Measurements from ENCODE around the gene DMD. TPM values are rescaled to one million over a fixed set of nuclear protein-coding genes. Genes with fewer than 3 reads are reported as not detected.

The DMD gene
- total RNA-seq, 6 experiments from 2014 or later, result 4.9 to 6.0 (median 5.5) TPM

DNA sequence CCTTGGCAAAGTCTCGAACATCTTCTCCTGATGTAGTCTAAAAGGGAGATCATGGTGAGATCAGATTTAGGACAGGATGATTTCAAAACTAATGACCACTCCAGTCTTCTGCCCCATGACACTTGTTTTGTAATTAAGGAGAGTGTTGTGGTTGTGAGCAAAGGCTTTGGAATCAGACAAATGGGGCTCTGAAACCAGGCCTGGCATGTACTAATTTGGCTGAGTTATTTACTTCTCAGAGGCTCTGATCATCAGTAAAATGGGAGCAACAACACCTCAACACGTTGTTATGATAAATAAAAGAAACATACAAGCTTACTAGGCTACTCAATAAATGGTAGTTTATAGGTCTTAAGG, 2032.6 kb downstream of the DMD start:
- no peaks in the 10 kb centered on the region for H3K9me3 Mint-ChIP-seq
- no peaks in the 10 kb centered on the region; the same call in 1 of the 2 replicates for H3K4me1 Mint-ChIP-seq (ENCODE audit: low read depth)
- H3K27me3 Mint-ChIP-seq (ENCODE audit: insufficient read depth), result no peaks in the 10 kb centered on the region
- H3K27ac Mint-ChIP-seq, result no peak overlapping the region
- no peak overlapping the region for H3K4me3 Mint-ChIP-seq
- no peaks in the 10 kb centered on the region for H3K36me3 Mint-ChIP-seq (ENCODE audit: low read depth)
- peak; percentile 0 for DNase-seq
- TF ChIP-seq, protein P1, sequence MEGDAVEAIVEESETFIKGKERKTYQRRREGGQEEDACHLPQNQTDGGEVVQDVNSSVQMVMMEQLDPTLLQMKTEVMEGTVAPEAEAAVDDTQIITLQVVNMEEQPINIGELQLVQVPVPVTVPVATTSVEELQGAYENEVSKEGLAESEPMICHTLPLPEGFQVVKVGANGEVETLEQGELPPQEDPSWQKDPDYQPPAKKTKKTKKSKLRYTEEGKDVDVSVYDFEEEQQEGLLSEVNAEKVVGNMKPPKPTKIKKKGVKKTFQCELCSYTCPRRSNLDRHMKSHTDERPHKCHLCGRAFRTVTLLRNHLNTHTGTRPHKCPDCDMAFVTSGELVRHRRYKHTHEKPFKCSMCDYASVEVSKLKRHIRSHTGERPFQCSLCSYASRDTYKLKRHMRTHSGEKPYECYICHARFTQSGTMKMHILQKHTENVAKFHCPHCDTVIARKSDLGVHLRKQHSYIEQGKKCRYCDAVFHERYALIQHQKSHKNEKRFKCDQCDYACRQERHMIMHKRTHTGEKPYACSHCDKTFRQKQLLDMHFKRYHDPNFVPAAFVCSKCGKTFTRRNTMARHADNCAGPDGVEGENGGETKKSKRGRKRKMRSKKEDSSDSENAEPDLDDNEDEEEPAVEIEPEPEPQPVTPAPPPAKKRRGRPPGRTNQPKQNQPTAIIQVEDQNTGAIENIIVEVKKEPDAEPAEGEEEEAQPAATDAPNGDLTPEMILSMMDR (IDR thresholded peaks at IDR 0.05), result no peak

DNA sequence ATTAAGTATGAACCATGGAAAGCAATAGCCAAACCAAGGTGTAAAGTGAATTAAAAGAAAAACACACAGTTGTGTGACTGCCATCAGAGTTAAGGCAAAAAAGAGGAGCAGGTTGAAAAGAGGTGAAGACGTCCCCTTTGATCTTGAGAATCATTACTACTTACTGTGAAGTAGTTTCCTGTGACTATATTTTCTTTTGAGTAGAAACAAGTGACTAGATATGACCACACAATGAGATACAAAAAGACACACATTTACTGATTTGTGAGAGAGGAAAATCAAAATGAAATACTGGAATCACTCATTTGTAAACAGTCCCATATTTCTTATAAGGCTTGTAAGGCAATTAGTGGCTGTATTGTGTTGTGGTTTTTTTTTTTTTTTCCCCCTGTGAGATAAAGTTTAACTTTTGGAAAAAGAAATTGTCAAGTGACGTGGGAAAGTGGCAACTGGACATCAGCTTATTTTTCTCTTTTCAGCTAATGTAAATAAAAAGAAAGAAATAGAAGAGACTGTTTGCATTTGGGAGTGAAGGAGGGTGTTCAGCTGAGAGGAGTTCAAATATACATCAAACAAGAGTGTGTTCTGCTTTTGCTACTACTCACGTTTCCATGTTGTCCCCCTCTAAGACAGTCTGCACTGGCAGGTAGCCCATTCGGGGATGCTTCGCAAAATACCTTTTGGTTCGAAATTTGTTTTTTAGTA, 2033.1 kb downstream of the DMD start:
- Mint-ChIP-seq H3K4me1 (ENCODE audit: low read depth) (no peaks in the 10 kb centered on the region; the same call in 1 of the 2 replicates), H3K27me3 (ENCODE audit: insufficient read depth) (no peaks in the 10 kb centered on the region), H3K27ac (no peak overlapping the region), H3K36me3 (ENCODE audit: low read depth) (no peaks in the 10 kb centered on the region), H3K4me3 (no peak overlapping the region), H3K9me3 (no peaks in the 10 kb centered on the region)
- TF ChIP-seq, protein P1 (IDR thresholded peaks at IDR 0.05), result no peak
- no peak for DNase-seq

DNA sequence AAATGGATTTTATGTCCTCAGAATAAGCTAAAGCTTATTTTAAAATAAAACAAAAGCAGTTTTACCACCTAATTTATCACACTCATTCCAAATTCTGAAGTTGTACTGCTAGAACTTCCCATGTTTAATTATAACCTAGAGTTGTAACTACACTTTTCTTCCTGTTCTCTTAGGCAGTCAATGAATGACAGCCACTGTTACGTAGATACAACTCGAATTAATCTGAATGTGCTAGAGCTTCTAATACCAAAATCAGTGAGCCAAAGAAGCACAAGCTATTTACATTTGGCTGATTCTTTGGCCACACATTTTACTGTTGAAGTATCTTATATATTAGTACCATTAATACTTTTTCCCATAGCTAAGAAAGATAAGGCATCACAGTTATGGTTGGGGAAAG, 2040.6 kb downstream of the DMD start:
- no peaks in the 10 kb centered on the region for H3K9me3 Mint-ChIP-seq
- no peak overlapping the region for H3K4me3 Mint-ChIP-seq
- no peaks in the 10 kb centered on the region for H3K27me3 Mint-ChIP-seq (ENCODE audit: insufficient read depth)
- TF ChIP-seq, protein P1 (IDR thresholded peaks at IDR 0.05), result no peak
- DNase-seq, result no peak
- peaks cover 10% of the 10 kb centered on the region for H3K4me1 Mint-ChIP-seq (ENCODE audit: low read depth)
- peaks cover 8% of the 10 kb centered on the region; the same call in 1 of the 2 replicates for H3K36me3 Mint-ChIP-seq (ENCODE audit: low read depth)
- no peak overlapping the region for H3K27ac Mint-ChIP-seq

DNA sequence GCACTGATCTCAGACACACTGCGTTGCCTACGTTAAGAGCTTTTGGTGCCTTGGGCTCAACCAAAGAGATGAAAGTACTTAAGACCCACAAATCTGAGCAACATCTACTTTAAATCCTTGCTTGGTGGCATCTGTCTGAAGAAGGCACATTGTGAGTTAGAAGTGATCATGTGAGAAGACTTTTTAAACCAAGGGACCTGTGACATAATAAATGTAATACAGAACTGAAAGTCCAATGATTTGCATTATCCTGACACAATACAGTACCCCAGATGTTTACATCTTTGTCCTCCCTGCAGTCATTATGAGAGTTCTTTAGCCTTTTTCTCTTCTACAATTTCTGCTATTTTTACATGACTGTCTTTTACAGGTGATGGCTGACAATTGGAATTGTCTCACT, 2042.8 kb downstream of the DMD start:
- H3K27ac Mint-ChIP-seq, result no peak overlapping the region
- H3K4me1 Mint-ChIP-seq (ENCODE audit: low read depth), result peaks cover 14% of the 10 kb centered on the region
- no peaks in the 10 kb centered on the region for H3K27me3 Mint-ChIP-seq (ENCODE audit: insufficient read depth)
- peaks cover 15% of the 10 kb centered on the region; the same call in 1 of the 2 replicates for H3K36me3 Mint-ChIP-seq (ENCODE audit: low read depth)
- no peak for DNase-seq
- no peaks in the 10 kb centered on the region for H3K9me3 Mint-ChIP-seq
- no peak overlapping the region for H3K4me3 Mint-ChIP-seq
- TF ChIP-seq, protein P1 (IDR thresholded peaks at IDR 0.05), result no peak

DNA sequence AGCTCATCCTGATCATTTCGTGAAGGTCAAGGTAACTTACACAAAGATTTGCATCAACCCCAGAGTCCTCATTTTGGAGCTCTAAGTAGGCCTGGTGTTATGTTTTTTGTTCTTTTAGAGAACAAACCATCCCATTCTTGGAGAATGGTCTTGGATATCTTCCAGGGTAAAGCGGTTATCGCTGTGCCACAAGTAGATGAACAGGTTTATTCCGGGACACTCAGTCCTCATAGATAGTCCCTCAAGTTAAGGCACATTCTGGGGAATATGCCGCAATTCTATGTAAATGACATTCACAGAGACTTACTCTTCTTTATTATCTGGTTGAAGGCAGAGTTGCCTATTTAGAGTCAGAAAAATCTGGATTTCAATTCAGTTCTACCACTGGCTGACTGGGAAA, 2044.5 kb downstream of the DMD start:
- peaks cover 15% of the 10 kb centered on the region; the same call in 1 of the 2 replicates for H3K36me3 Mint-ChIP-seq (ENCODE audit: low read depth)
- DNase-seq, result no peak

More for the DNA sequence above, 2044.5 kb downstream of the DMD start:
- Mint-ChIP-seq H3K27ac (no peak overlapping the region), H3K9me3 (no peaks in the 10 kb centered on the region), H3K4me3 (no peak overlapping the region), H3K27me3 (ENCODE audit: insufficient read depth) (no peaks in the 10 kb centered on the region; the same call in 1 of the 2 replicates), H3K4me1 (ENCODE audit: low read depth) (peaks cover 14% of the 10 kb centered on the region)
- TF ChIP-seq, protein P1 (IDR thresholded peaks at IDR 0.05), result no peak

Data from HFFc6 (cell line).